ENCODE results near the gene ADAMTS17. TPM values are rescaled to one million over a fixed set of nuclear protein-coding genes. Genes with fewer than 3 reads are reported as not detected.

ADAMTS17 gene
- total RNA-seq, 1 experiment from 2014 or later: 1.8 TPM

GRCh38 chr15:100334905-100335304 is 6.9 kb downstream of the ADAMTS17 start:
- no peak for TF ChIP-seq NR1H2 (CRISPR knock-in tag; IDR thresholded peaks at IDR 0.05)
- no peak for TF ChIP-seq ZNF425 (CRISPR knock-in tag; conservative IDR thresholded peaks at IDR 0.05)
- no peak for TF ChIP-seq ZNF317 (CRISPR knock-in tag; IDR thresholded peaks at IDR 0.05; ENCODE audit: borderline replicate concordance, low read depth)
- TF ChIP-seq TCF7 (CRISPR knock-in tag; IDR thresholded peaks at IDR 0.05; ENCODE audit: low read depth): no peak
- no peak for TF ChIP-seq NFYB (CRISPR knock-in tag; conservative IDR thresholded peaks at IDR 0.05; ENCODE audit: low read depth)
- TF ChIP-seq PREB (CRISPR knock-in tag; IDR thresholded peaks at IDR 0.05; ENCODE audit: borderline replicate concordance): no peak
- TF ChIP-seq ZNF423 (CRISPR knock-in tag; IDR thresholded peaks at IDR 0.05): no peak
- no peak for TF ChIP-seq CREB1 (CRISPR knock-in tag; IDR thresholded peaks at IDR 0.05)
- TF ChIP-seq JAZF1 (CRISPR knock-in tag; IDR thresholded peaks at IDR 0.05): no peak
- no peak for TF ChIP-seq MLX (CRISPR knock-in tag; IDR thresholded peaks at IDR 0.05)
- TF ChIP-seq E2F4 (CRISPR knock-in tag; IDR thresholded peaks at IDR 0.05; ENCODE audit: borderline replicate concordance, low read depth): no peak
- no peak for TF ChIP-seq ETV6 (CRISPR knock-in tag; IDR thresholded peaks at IDR 0.05)
- peaks cover 33% of the 10 kb centered on the region for H3K4me1 Mint-ChIP-seq
- no peaks in the 10 kb centered on the region for H3K9me3 Mint-ChIP-seq
- H3K27me3 Mint-ChIP-seq (ENCODE audit: low read depth): peaks cover 13% of the 10 kb centered on the region
- CTCF ChIA-PET: interaction anchor here (1.0 to 8.6 kb wide), 10 partner anchors 15 to 406 kb away, joined by 3 to 110 read pairs (median 4); no protein-coding TSS in a partner anchor
- ATAC-seq (peak; percentile 61), DNase-seq (ENCODE audit: low spot score) (peak; percentile 41)
- no peak overlapping the region for H3K27ac Mint-ChIP-seq
- H3K4me3 Mint-ChIP-seq: no peak overlapping the region
- POLR2A ChIA-PET: no interaction called here
- H3K36me3 Mint-ChIP-seq: no peaks in the 10 kb centered on the region; the same call in 1 of the 2 replicates

GRCh38 chr15:100334456-100334855 is 7.3 kb downstream of the ADAMTS17 start:
- Mint-ChIP-seq H3K4me3 (no peak overlapping the region), H3K36me3 (no peaks in the 10 kb centered on the region; the same call in 1 of the 2 replicates), H3K9me3 (no peaks in the 10 kb centered on the region), H3K4me1 (peaks cover 29% of the 10 kb centered on the region), H3K27ac (no peak overlapping the region), H3K27me3 (ENCODE audit: low read depth) (peaks cover 9% of the 10 kb centered on the region)
- TF ChIP-seq FOXK1 (CRISPR knock-in tag; IDR thresholded peaks at IDR 0.05) (no peak), ETV6 (CRISPR knock-in tag; IDR thresholded peaks at IDR 0.05) (no peak), RELA (CRISPR knock-in tag; IDR thresholded peaks at IDR 0.05; ENCODE audit: borderline replicate concordance) (no peak), ZNF138 (CRISPR knock-in tag; conservative IDR thresholded peaks at IDR 0.05) (no peak), CBFB (CRISPR knock-in tag; IDR thresholded peaks at IDR 0.05; ENCODE audit: low read depth) (no peak), CREB1 (CRISPR knock-in tag; IDR thresholded peaks at IDR 0.05) (no peak), ZNF263 (CRISPR knock-in tag; IDR thresholded peaks at IDR 0.05; ENCODE audit: low read depth) (no peak), E2F4 (CRISPR knock-in tag; IDR thresholded peaks at IDR 0.05; ENCODE audit: borderline replicate concordance, low read depth) (no peak), EMX1 (CRISPR knock-in tag; IDR thresholded peaks at IDR 0.05) (no peak), TEAD4 (CRISPR knock-in tag; IDR thresholded peaks at IDR 0.05) (no peak), ELF4 (CRISPR knock-in tag; IDR thresholded peaks at IDR 0.05; ENCODE audit: low read depth) (no peak), ZBTB21 (CRISPR knock-in tag; IDR thresholded peaks at IDR 0.05; ENCODE audit: borderline replicate concordance) (no peak), MXD4 (CRISPR knock-in tag; IDR thresholded peaks at IDR 0.05; ENCODE audit: borderline replicate concordance) (no peak), STAT6 (CRISPR knock-in tag; conservative IDR thresholded peaks at IDR 0.05; ENCODE audit: low read depth) (no peak)
- POLR2A ChIA-PET: no interaction called here
- ATAC-seq (no peak), DNase-seq (ENCODE audit: low spot score) (no peak)
- CTCF ChIA-PET: interaction anchor here (1.0 to 8.6 kb wide), 8 partner anchors 15 to 405 kb away, joined by 3 to 110 read pairs (median 4); no protein-coding TSS in a partner anchor
